Loucy (cell line): ENCODE results near the gene ZNF71.
"Not testable (repeated sequence)": the region's sequence is repeated elsewhere in the genome, so short reads cannot be mapped to it uniquely, and the experiment has no call there.

Source experiments
- H2AFZ ChIP-seq: fragments of 200-600 bp; sonication (generic); 2 replicates; pipeline ENCODE4 v1.6.0; 2016; ENCODE audit warnings: antibody characterized with exemption, mild to moderate bottlenecking, low read length, moderate library complexity
- H3F3A ChIP-seq: fragments of 200-600 bp; 2 replicates; pipeline ENCODE4 v1.6.0; 2016; ENCODE audit warnings: antibody characterized with exemption, low read depth, mild to moderate bottlenecking
- H3K27me3 ChIP-seq: fragments of 200-600 bp; sonication (generic); 2 replicates; pipeline ENCODE4 v1.6.1; 2014; ENCODE audit warnings: low read length, mild to moderate bottlenecking; ENCODE audit not compliant: insufficient read depth, poor library complexity, severe bottlenecking
- H3K36me3 ChIP-seq: fragments of 200-600 bp; sonication (generic); 2 replicates; pipeline ENCODE4 v1.6.1; 2016; ENCODE audit warnings: low read length; ENCODE audit not compliant: insufficient read depth
- H3K4me1 ChIP-seq: fragments of 200-600 bp; sonication (generic); 2 replicates; pipeline ENCODE4 v1.5.1; 2014; ENCODE audit warnings: low read length, mild to moderate bottlenecking; ENCODE audit not compliant: insufficient read depth, poor library complexity, severe bottlenecking
- H3K4me2 ChIP-seq: fragments of 200-600 bp; sonication (generic); 2 replicates; pipeline ENCODE4 v1.6.0; 2014; ENCODE audit warnings: antibody characterized with exemption, low read length, low read depth, mild to moderate bottlenecking; ENCODE audit not compliant: poor library complexity, severe bottlenecking
- H3K4me3 ChIP-seq: fragments of 200-600 bp; sonication (generic); 2 replicates; pipeline ENCODE4 v1.5.1; 2014; ENCODE audit warnings: low read length, mild to moderate bottlenecking, mixed read lengths; ENCODE audit not compliant: poor library complexity, severe bottlenecking
- H3K79me2 ChIP-seq: fragments of 200-600 bp; sonication (generic); 2 replicates; pipeline ENCODE4 v1.6.1; 2014; ENCODE audit warnings: low read length; ENCODE audit not compliant: insufficient read depth
- H3K9ac ChIP-seq: fragments of 200-600 bp; sonication (generic); 2 replicates; pipeline ENCODE4 v1.6.0; 2014; ENCODE audit warnings: mild to moderate bottlenecking, low read depth, low read length, moderate library complexity; ENCODE audit not compliant: poor library complexity, severe bottlenecking
- H3K9me2 ChIP-seq: fragments of 200-600 bp; sonication (generic); replicated peaks from 2 replicates; pipeline ENCODE4 v1.6.1; 2016; ENCODE audit warnings: low read depth, low read length, mixed read lengths
- H3K9me3 ChIP-seq: fragments of 200-600 bp; sonication (generic); 2 replicates; pipeline ENCODE4 v1.6.1; 2014; ENCODE audit warnings: mild to moderate bottlenecking, antibody characterized with exemption, low read length, low read depth; ENCODE audit not compliant: insufficient read depth
- H4K20me1 ChIP-seq: fragments of 200-600 bp; sonication (generic); 2 replicates; pipeline ENCODE4 v1.6.0; 2014; ENCODE audit warnings: antibody characterized with exemption, low read length, mild to moderate bottlenecking; ENCODE audit not compliant: insufficient read depth, poor library complexity, severe bottlenecking
- CTCF ChIP-seq: fragments of 200-600 bp; sonication (generic); conservative IDR thresholded peaks from 2 replicates; pipeline ENCODE4 v1.5.1; 2014; ENCODE audit warnings: mild to moderate bottlenecking, antibody characterized with exemption, low read length
- EZH2phosphoT487 ChIP-seq: fragments of 200-600 bp; IDR thresholded peaks from 2 replicates; pipeline ENCODE4 v1.6.1; 2018; ENCODE audit warnings: antibody characterized with exemption, mild to moderate bottlenecking, moderate library complexity, borderline replicate concordance

Gene ZNF71

DNA sequence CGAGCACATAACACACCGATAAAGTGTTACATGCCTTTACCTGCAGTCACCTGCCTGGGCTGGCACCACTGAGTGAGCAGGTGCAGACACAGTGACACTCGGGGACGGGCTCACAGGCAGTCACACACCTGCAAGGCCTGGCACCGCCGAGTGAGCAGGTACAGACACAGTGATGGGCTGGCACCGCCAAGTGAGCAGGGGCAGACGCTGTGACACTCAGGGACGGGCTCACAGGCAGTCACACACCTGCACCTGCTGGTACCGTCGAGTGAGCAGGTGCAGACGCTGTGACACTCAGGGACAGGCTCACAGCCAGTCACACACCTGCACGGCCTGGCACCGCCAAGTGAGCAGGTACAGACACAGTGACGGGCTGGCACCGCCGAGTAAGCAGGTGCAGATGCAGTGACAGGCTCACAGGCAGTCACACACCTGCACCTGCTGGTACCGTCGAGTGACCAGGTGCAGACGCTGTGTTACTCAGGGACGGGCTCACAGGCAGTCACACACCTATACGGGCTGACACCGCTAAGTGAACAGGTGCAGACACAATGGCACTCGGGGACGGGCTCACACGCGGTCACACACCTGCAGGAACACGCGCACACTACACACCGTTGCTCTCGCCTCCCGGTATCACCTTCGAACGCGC is 76.0 kb downstream of the ZNF71 start:
- H3K9me2 ChIP-seq = no peaks in the 10 kb centered on the region
- H3K4me2 ChIP-seq = no peak overlapping the region
- no peaks in the 10 kb centered on the region for H3K36me3 ChIP-seq
- no peak overlapping the region for H3K9ac ChIP-seq
- H3K4me3 ChIP-seq = no peak overlapping the region
- peaks cover 9% of the 10 kb centered on the region; the same call in 1 of the 2 replicates for H3K9me3 ChIP-seq
- H3K79me2 ChIP-seq = no peaks in the 10 kb centered on the region
- H3F3A ChIP-seq = no peaks in the 10 kb centered on the region
- H3K27me3 ChIP-seq = no peaks in the 10 kb centered on the region
- no peaks in the 10 kb centered on the region for H3K4me1 ChIP-seq
- no peak for TF ChIP-seq CTCF
- TF ChIP-seq EZH2phosphoT487 = no peak
- no peaks in the 10 kb centered on the region for H4K20me1 ChIP-seq
- H2AFZ ChIP-seq = no peak overlapping the region

GRCh38 chr19:56671613-56671994 is 76.5 kb downstream of the ZNF71 start, which contains the start of gene ZNF835:
TSS of gene ZNF835 (minus strand) at chr19:56671757. CDS start at chr19:56665198, 6,559 bp downstream.
- Histone ChIP-seq H3K9ac (no peak within 1 kb of the TSS), H3K4me1 (no peaks in the 10 kb centered on the region), H3K79me2 (no peaks in the 10 kb centered on the region), H3K36me3 (no peaks in the 10 kb centered on the region), H3K4me2 (no peak within 1 kb of the TSS), H3K27me3 (no peaks in the 10 kb centered on the region), H4K20me1 (no peaks in the 10 kb centered on the region), H3K9me2 (no peaks in the 10 kb centered on the region), H3F3A (no peaks in the 10 kb centered on the region), H3K9me3 (peaks cover 9% of the 10 kb centered on the region; the same call in 1 of the 2 replicates), H2AFZ (no peak within 1 kb of the TSS), H3K4me3 (no peak within 1 kb of the TSS)
- no peak for TF ChIP-seq CTCF
- TF ChIP-seq EZH2phosphoT487 = no peak

- not testable (repeated sequence) for H3K79me2 ChIP-seq, H3K9me2 ChIP-seq, H4K20me1 ChIP-seq, H3K4me2 ChIP-seq, H2AFZ ChIP-seq, H3K36me3 ChIP-seq, H3K9me3 ChIP-seq, H3K9ac ChIP-seq, H3K27me3 ChIP-seq, H3F3A ChIP-seq, H3K4me1 ChIP-seq, H3K4me3 ChIP-seq
Observed at GRCh38 chr19:56672610-56673009, 77.5 kb downstream of the ZNF71 start.
